HCEC 1CT (cell line): ENCODE results near the gene TFAM.

ENCODE experiments used
- DNase-seq: peaks from one replicate; pipeline ENCODE4 v3.0.0-alpha.2; 2017

TFAM gene

DNA sequence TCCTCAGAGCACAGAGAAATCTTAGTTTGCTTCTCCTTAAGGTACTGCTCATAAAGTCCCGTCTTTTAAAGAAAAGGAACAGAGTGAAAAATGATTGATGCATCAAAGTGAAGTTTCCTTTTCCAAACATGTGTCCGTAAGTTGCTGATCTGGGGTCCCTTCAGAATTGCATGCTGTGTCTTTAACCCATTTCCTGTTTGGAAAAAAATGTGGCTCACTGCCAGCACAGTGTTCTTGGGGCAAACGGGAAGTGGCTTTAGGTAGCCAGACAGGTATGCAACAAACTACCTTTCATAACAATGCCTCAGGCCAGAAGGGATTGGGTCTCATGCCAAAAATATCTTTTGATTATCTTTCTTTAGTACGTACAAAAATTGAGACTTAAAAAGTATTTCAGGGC lies 50.9 kb downstream of the TFAM start:
- DNase-seq = peak; percentile 22

DNA sequence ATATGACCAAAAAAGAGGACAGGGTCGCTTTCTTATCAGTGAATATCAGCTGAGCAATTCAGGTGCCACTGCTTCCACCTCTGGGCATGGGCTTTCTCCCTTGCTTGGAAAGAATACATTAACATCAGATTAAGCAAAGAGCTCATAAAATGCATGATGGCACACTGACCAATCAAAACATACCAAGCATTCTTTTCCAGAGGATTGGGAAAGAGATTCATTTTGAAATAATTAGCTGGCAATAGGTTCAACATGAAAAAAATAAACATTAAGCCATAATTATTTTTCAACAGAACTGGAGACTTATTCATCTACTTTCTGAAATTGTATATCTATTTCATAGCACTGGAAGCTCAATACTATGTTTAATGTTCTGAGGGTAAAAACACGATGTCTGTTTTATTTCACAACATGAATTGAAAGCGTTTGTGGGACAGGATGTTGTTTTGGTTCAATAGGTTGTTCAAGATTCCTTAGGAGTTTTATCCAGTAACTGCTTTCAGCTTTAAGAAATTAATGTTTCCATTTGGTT lies 53.2 kb downstream of the TFAM start:
- DNase-seq = peak; percentile 85

- no peak for DNase-seq
Measured at GRCh38 chr10:58438986-58439385, 53.8 kb downstream of the TFAM start.

GRCh38 chr10:58439632-58440364 lies 54.6 kb downstream of the TFAM start:
- DNase-seq = no peak

DNA sequence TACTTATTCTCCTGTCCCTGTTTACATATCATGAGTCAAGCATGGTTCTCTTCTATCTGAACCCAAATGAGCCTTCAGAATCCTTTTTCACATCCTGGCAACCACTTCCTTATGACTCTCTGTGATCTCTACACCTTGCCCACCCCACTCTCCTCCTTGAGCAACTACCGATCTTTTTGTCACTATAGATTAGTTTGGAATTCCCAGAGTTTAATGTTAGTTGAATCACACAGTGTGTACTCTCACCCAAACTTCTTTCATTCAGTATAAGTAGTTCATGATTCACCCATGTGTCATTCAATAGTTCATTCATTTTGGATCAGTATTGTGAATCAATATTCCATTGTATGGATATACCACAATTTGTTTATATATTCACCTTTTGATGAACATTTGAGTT lies 55.3 kb downstream of the TFAM start:
- DNase-seq = no peak

- no peak for DNase-seq
Measured at GRCh38 chr10:58444321-58444720, 59.1 kb downstream of the TFAM start.

GRCh38 chr10:58444876-58445275 lies 59.7 kb downstream of the TFAM start:
- DNase-seq = no peak

DNA sequence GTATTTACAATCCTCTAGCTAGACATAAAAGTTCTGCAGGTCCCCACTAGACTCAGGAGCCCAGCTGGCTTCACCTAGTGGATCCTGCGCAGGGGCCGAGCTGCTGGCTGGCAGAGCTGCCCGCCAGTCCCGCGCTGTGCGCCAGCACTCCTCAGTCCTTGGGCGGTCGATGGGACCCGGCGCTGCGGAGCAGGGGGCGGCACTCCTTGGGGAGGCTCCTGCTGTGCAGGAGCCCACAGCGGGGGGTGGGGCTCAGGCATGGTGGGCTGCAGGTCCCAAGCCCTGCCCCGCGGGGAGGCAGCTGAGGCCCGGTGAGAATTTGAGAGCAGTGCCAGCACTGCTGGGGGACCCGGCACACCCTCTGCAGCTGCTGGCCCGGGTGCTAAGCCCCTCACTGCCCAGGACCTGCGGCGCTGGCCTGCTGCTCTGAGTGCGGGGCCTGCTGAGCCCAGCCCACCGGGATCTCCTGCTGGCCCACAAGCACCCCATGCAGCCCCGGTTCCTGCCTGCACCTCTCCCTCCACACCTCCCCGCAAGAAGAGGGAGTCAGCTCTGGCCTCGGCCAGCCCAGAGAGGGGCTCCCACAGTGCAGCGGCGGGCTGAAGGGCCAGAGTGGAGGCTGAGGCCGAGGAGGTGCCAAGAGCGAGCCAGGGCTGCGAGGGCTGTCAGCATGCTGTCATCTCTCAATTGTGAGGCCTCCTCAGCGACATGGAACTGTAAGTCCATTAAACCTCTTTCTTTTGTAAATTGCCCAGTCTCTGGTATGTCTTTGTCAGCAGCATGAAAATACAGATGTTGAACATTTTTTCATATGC lies 63.1 kb downstream of the TFAM start:
- no peak for DNase-seq
